HepG2 (cell line): ENCODE data around the gene ALS2. TPM values are rescaled to one million over a fixed set of nuclear protein-coding genes. Genes with fewer than 3 reads are reported as not detected.

ENCODE experiments used
- ATAC-seq: fragments of 200-7000 bp; cut with Tn5 transposase; 3 replicates; pipeline ENCODE4 v1.9.1; 2020; ENCODE audit warnings: mild to moderate bottlenecking, moderate library complexity
- BruUV-seq: library from RNA; stranded (reverse); fragments of 400-500 nt; replicated peaks from 2 replicates; lab custom pipeline; 2021; lab: Mats Ljungman, UMichigan
- CTCF ChIA-PET: fragments of 300-600 bp; formaldehyde crosslinking; extraction: SDS; loops from one replicate; lab custom pipeline; 2021; ENCODE audit warnings: low total read pairs, inconsistent platforms, low intra/inter-chr PET ratio; lab: Yijun Ruan, JAX
- POLR2A ChIA-PET: fragments of 350-600 bp; sonication (Branson Sonifier 250); formaldehyde crosslinking; loops from one replicate; lab custom pipeline; 2020; ENCODE audit warnings: antibody characterized with exemption, inconsistent platforms; lab: Yijun Ruan, JAX
- DNase-seq: peaks from one replicate; pipeline ENCODE4 v3.0.0-alpha.2; 2015; ENCODE audit warnings: low spot score
- FAIRE-seq: peaks from 3 replicates; lab custom pipeline; 2011; peaks lifted over from hg19 to GRCh38; lab: Jason Lieb, UNC
- H2AFZ ChIP-seq: one replicate; pipeline ENCODE4 v1.6.1; 2011; ENCODE audit warnings: low read length, inconsistent platforms
- H3K27ac ChIP-seq: fragments of 300-600 bp; 3 replicates; pipeline ENCODE4 v1.8.0; 2011; ENCODE audit warnings: mixed run types, mild to moderate bottlenecking, mixed read lengths, low read length, inconsistent platforms; ENCODE audit not compliant: insufficient read depth; ENCODE audit errors: extremely low read length
- H3K27me3 ChIP-seq, 2 experiments: fragments of 200-600 bp in 1 of 2; 2 replicates in 1 of 2; 3 replicates in 1 of 2; pipeline versions ENCODE4 v1.6.0 to v1.8.0; 2011; ENCODE audit warnings: low read length in 2 of 2, mild to moderate bottlenecking in 2 of 2, moderate library complexity in 2 of 2, inconsistent platforms in 1 of 2; ENCODE audit not compliant: insufficient read depth in 2 of 2, control insufficient read depth in 1 of 2
- H3K36me3 ChIP-seq, 2 experiments: fragments of 200-600 bp in 1 of 2; replicated peaks in 1 of 2; 2 replicates in 1 of 2; 3 replicates in 1 of 2; pipeline versions ENCODE4 v1.5.1 to v1.8.0; 2011; ENCODE audit warnings: low read length in 2 of 2, inconsistent platforms in 1 of 2; ENCODE audit not compliant: insufficient read depth in 2 of 2, control insufficient read depth in 1 of 2
- H3K4me1 ChIP-seq: 2 replicates; pipeline ENCODE4 v1.5.1; 2012; ENCODE audit warnings: low read length, inconsistent platforms; ENCODE audit not compliant: insufficient read depth
- H3K4me2 ChIP-seq: 2 replicates; pipeline ENCODE4 v1.6.0; 2011; ENCODE audit warnings: low read depth, low read length, inconsistent platforms
- H3K4me3 ChIP-seq, 3 experiments: fragments of 200-600 bp in 1 of 3; sonication (generic), shearing (Covaris generic) in 1 of 3; replicated peaks in 1 of 3; 2 replicates each; pipeline ENCODE4 v1.5.1; 2011 to 2016; ENCODE audit warnings: low read length in 3 of 3, inconsistent platforms in 2 of 3, low read depth in 2 of 3, mild to moderate bottlenecking in 2 of 3, control low read depth in 1 of 3, mixed read lengths in 1 of 3; ENCODE audit not compliant: insufficient read depth in 1 of 3
- H3K79me2 ChIP-seq: one replicate; pipeline ENCODE4 v1.6.1; 2011; ENCODE audit warnings: low read length, inconsistent platforms; ENCODE audit not compliant: insufficient read depth
- H3K9ac ChIP-seq: 2 replicates; pipeline ENCODE4 v1.6.0; 2011; ENCODE audit warnings: mild to moderate bottlenecking, low read depth, low read length, inconsistent platforms; ENCODE audit not compliant: insufficient read depth
- H3K9me3 ChIP-seq: 2 replicates; pipeline ENCODE4 v1.5.1; 2012; ENCODE audit warnings: mild to moderate bottlenecking, low read length
- H4K20me1 ChIP-seq: 2 replicates; pipeline ENCODE4 v1.6.0; 2011; ENCODE audit warnings: inconsistent platforms, mild to moderate bottlenecking, low read length, moderate library complexity; ENCODE audit not compliant: insufficient read depth
- CBFB ChIP-seq: sonication (generic); formaldehyde crosslinking; IDR thresholded peaks from 2 replicates; pipeline ENCODE4 v1.4.0; 2020; ENCODE audit warnings: missing genetic modification reagents
- NR1H2 ChIP-seq: sonication (generic); formaldehyde crosslinking; IDR thresholded peaks from 2 replicates; pipeline ENCODE4 v1.8.1; 2022; ENCODE audit warnings: low read depth, missing genetic modification reagents, borderline replicate concordance
- SMC3 ChIP-seq: IDR thresholded peaks from 2 replicates; pipeline ENCODE4 v1.6.1; 2011; ENCODE audit warnings: low read length, improper control_type of control experiment
- TFE3 ChIP-seq: IDR thresholded peaks from 2 replicates; pipeline ENCODE4 v1.6.1; 2016
- ZFP37 ChIP-seq: sonication (generic); formaldehyde crosslinking; IDR thresholded peaks from 2 replicates; pipeline ENCODE4 v1.4.0; 2020; ENCODE audit warnings: missing genetic modification reagents, borderline replicate concordance
- ZMAT3 ChIP-seq: sonication (generic); formaldehyde crosslinking; conservative IDR thresholded peaks from 2 replicates; pipeline ENCODE4 v1.7.0; 2021; ENCODE audit warnings: missing genetic modification reagents
- ZNF446 ChIP-seq: sonication (generic); formaldehyde crosslinking; IDR thresholded peaks from 2 replicates; pipeline ENCODE4 v1.5.0; 2020; ENCODE audit warnings: mild to moderate bottlenecking, missing genetic modification reagents
- ZNF451 ChIP-seq: sonication (generic); formaldehyde crosslinking; IDR thresholded peaks from 2 replicates; pipeline ENCODE4 v1.5.0; 2020; ENCODE audit warnings: mild to moderate bottlenecking, missing genetic modification reagents
- ZNF616 ChIP-seq: sonication (generic); formaldehyde crosslinking; IDR thresholded peaks from 2 replicates; pipeline ENCODE4 v1.5.0; 2020; ENCODE audit warnings: low read depth, mild to moderate bottlenecking, missing genetic modification reagents
- WGBS: methylation state at CpG from one replicate; pipeline ENCODE4 v1.1.6; 2017; ENCODE audit warnings: low lambda C conversion rate; 5-methylcytosine and 5-hydroxymethylcytosine counted together
- in situ Hi-C: cut with HindIII; loops from 2 replicates; pipeline ENCODE4 v1.10.0; 2017; ENCODE audit warnings: low pct_unique_long_range_greater_than_20kb; ENCODE audit not compliant: extremely low pct_ligation_motif_present
- intact Hi-C: fragments of 100-400 bp; cut with micrococcal nuclease; formaldehyde crosslinking; loops from one replicate; pipeline ENCODE4 v1.10.0; 2022; ENCODE audit not compliant: unreplicated experiment
- polyA plus RNA-seq, 8 experiments: library from polyadenylated mRNA; depleted of rRNA in 3 of 8; stranded (reverse) in 7 of 8; unstranded in 1 of 8; fragments of >200 nt; fragmentation: Illumina TruSeq in 4 of 8; extraction: Trizol in 4 of 8; gene quantifications; 2 replicates each; pipeline versions ENCODE4 v1.2.1 to v1.2.3, GENCODE V29; 2011 to 2016; ENCODE audit warnings: low read depth in 4 of 8, missing spikeins in 1 of 8, mixed read lengths in 1 of 8; ENCODE audit not compliant: insufficient read depth in 1 of 8
- total RNA-seq, 5 experiments: library from RNA; depleted of rRNA; stranded (reverse); fragments of >200 nt; fragmentation: Illumina TruSeq; extraction: Trizol; gene quantifications; 2 replicates each; pipeline ENCODE4 v1.2.3, GENCODE V29; 2016; ENCODE audit warnings: low read depth in 1 of 5
- TF ChIP-seq, protein P1 (sequence below), 2 experiments: IDR thresholded peaks; 2 replicates each; pipeline ENCODE4 v1.6.1; 2011 to 2012; ENCODE audit warnings: low read length in 2 of 2, borderline replicate concordance in 1 of 2, low read depth in 1 of 2, mild to moderate bottlenecking in 1 of 2, moderate library complexity in 1 of 2
- TF ChIP-seq, protein P2 (sequence below): sonication (generic); formaldehyde crosslinking; IDR thresholded peaks from 2 replicates; pipeline ENCODE4 v1.5.0; 2020; ENCODE audit warnings: mild to moderate bottlenecking, missing genetic modification reagents
- TF ChIP-seq, protein P3 (sequence below): sonication (generic); formaldehyde crosslinking; IDR thresholded peaks from 2 replicates; pipeline ENCODE4 v1.4.0; 2020; ENCODE audit warnings: mild to moderate bottlenecking, missing genetic modification reagents, borderline replicate concordance

Gene ALS2
- total and polyA plus RNA-seq, 2 of the 13 experiments (the other 11 are each of a cell fraction or from before 2014, with no cell fraction given), result 12.7 to 19.3 TPM

DNA sequence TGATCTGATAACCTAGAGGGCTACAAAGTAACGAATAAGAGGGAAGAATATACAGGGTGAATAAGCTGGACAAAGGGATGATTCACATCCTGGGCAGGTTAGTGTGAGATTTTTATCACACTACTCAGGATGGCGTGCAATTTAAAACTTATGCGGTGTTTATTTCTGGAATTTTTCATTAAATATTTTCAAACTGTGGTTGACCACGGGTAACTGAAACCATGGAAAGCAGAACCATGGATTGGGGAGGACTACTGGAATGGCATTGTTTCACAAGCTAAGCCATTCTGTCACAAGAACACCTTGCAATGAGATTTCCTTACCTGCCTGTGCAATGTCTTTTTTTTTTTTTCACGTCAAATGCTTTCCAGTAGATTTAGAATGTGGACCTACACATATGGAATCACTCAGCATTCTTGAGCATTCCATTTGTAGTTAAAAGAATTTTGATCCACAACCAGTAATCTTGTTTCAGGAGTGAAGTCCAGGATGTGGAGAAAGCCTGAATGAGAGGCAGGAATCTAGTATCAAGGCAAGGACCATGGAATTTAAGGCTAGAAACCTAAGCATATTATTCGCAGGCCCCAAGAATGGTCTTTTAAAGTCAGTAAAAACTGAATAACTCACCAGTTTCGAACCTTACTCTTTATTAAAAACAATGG lies 17.6 kb upstream of the ALS2 start (continued):
- TF ChIP-seq TFE3 (CRISPR knock-in tag) (no peak), ZNF616 (CRISPR knock-in tag) (no peak), SMC3 (no peak), ZNF451 (no peak), ZMAT3 (no peak)
- TF ChIP-seq, all 625 proteins: peak for 0

DNA sequence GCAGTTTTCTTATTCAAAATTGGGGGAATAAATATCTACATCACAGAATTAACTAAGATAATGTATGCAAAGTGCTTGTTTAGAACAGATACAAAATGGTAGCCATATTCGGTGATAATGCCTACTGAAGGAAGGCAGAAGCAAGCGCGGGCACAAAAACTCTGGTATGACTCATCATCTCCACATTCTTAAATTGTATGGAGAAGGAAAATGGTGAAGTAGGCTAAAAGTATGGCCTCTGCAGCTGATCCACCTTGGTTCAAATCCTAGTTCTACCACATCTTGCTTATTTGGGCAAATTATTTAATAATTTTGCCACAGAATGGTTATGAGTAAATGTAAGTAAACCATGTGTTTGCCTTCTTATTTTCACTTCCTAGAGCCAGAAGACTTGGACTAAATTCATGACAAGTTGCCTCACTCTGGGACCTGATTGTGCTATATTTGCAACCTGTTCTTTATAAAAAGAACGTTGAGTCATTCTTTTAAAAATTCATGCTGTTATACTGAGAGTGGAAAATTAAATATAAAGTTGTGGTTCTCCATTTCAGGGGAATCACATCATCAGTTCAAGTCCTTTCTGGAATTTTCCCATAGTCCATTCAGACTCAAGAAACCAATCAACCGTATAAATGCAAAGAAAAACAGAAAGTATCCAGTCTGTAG lies 16.6 kb upstream of the ALS2 start:
- Histone ChIP-seq H2AFZ (no peak overlapping the region), H3K4me1 (no peaks in the 10 kb centered on the region), H3K36me3 (no peaks in the 10 kb centered on the region), H3K4me2 (no peak overlapping the region), H3K9me3 (no peaks in the 10 kb centered on the region), H3K27me3 (no peaks in the 10 kb centered on the region), H3K79me2 (no peaks in the 10 kb centered on the region), H3K4me3 (no peak overlapping the region), H3K9ac (no peak overlapping the region), H3K27ac (no peak overlapping the region), H4K20me1 (no peaks in the 10 kb centered on the region)
- ATAC-seq, result no peak
- intact Hi-C loops, result no loop called here
- no peak for FAIRE-seq
- no TSS peak for BruUV-seq
- ChIA-PET POLR2A (no interaction called here), CTCF (interaction anchor here (2.9 kb wide), 1 partner anchor 381 kb away, joined by 17 read pairs; no protein-coding TSS in a partner anchor)
- DNase-seq, result no peak
- in situ Hi-C loops, result loop anchor here (10.0 kb wide), 1 partner anchor 387 kb away; no protein-coding TSS in a partner anchor
- 39% methylated on average over 5 of the region's 5 CpGs for WGBS
- TF ChIP-seq, protein P1, sequence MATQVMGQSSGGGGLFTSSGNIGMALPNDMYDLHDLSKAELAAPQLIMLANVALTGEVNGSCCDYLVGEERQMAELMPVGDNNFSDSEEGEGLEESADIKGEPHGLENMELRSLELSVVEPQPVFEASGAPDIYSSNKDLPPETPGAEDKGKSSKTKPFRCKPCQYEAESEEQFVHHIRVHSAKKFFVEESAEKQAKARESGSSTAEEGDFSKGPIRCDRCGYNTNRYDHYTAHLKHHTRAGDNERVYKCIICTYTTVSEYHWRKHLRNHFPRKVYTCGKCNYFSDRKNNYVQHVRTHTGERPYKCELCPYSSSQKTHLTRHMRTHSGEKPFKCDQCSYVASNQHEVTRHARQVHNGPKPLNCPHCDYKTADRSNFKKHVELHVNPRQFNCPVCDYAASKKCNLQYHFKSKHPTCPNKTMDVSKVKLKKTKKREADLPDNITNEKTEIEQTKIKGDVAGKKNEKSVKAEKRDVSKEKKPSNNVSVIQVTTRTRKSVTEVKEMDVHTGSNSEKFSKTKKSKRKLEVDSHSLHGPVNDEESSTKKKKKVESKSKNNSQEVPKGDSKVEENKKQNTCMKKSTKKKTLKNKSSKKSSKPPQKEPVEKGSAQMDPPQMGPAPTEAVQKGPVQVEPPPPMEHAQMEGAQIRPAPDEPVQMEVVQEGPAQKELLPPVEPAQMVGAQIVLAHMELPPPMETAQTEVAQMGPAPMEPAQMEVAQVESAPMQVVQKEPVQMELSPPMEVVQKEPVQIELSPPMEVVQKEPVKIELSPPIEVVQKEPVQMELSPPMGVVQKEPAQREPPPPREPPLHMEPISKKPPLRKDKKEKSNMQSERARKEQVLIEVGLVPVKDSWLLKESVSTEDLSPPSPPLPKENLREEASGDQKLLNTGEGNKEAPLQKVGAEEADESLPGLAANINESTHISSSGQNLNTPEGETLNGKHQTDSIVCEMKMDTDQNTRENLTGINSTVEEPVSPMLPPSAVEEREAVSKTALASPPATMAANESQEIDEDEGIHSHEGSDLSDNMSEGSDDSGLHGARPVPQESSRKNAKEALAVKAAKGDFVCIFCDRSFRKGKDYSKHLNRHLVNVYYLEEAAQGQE (IDR thresholded peaks at IDR 0.05; ENCODE audit: borderline replicate concordance in 1 of 2, low read depth in 1 of 2, low read length in 2 of 2), result no peak
- TF ChIP-seq ZNF446 (no peak), NR1H2 (CRISPR knock-in tag) (no peak), ZFP37 (CRISPR knock-in tag) (no peak), CBFB (CRISPR knock-in tag) (no peak)
- TF ChIP-seq, protein P2, sequence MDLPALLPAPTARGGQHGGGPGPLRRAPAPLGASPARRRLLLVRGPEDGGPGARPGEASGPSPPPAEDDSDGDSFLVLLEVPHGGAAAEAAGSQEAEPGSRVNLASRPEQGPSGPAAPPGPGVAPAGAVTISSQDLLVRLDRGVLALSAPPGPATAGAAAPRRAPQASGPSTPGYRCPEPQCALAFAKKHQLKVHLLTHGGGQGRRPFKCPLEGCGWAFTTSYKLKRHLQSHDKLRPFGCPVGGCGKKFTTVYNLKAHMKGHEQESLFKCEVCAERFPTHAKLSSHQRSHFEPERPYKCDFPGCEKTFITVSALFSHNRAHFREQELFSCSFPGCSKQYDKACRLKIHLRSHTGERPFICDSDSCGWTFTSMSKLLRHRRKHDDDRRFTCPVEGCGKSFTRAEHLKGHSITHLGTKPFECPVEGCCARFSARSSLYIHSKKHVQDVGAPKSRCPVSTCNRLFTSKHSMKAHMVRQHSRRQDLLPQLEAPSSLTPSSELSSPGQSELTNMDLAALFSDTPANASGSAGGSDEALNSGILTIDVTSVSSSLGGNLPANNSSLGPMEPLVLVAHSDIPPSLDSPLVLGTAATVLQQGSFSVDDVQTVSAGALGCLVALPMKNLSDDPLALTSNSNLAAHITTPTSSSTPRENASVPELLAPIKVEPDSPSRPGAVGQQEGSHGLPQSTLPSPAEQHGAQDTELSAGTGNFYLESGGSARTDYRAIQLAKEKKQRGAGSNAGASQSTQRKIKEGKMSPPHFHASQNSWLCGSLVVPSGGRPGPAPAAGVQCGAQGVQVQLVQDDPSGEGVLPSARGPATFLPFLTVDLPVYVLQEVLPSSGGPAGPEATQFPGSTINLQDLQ, result no peak
- TF ChIP-seq, protein P3, sequence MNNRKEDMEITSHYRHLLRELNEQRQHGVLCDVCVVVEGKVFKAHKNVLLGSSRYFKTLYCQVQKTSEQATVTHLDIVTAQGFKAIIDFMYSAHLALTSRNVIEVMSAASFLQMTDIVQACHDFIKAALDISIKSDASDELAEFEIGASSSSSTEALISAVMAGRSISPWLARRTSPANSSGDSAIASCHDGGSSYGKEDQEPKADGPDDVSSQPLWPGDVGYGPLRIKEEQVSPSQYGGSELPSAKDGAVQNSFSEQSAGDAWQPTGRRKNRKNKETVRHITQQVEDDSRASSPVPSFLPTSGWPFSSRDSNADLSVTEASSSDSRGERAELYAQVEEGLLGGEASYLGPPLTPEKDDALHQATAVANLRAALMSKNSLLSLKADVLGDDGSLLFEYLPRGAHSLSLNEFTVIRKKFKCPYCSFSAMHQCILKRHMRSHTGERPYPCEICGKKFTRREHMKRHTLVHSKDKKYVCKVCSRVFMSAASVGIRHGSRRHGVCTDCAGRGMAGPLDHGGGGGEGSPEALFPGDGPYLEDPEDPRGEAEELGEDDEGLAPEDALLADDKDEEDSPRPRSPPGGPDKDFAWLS, result no peak
